K562 (cell line): Measurements from ENCODE around the gene EEFSEC. TPM values are rescaled to one million over a fixed set of nuclear protein-coding genes. Genes with fewer than 3 reads are reported as not detected.

Experiments
- ATAC-seq: fragments of 200-7000 bp; cut with Tn5 transposase; 3 replicates; pipeline ENCODE4 v1.9.1; 2020; ENCODE audit warnings: moderate library complexity
- BruUV-seq: library from RNA; stranded (reverse); fragments of 400-500 nt; replicated peaks from 2 replicates; lab custom pipeline; 2021; lab: Mats Ljungman, UMichigan
- CTCF ChIA-PET: fragments of 300-600 bp; formaldehyde crosslinking; extraction: SDS; loops from one replicate; lab custom pipeline; 2021; ENCODE audit warnings: low intra/inter-chr PET ratio; lab: Yijun Ruan, JAX
- POLR2A ChIA-PET: fragments of 300-600, 350-650 bp; sonication (Branson Sonifier 250); formaldehyde crosslinking; extraction: SDS; loops from one replicate; lab custom pipeline; 2021; ENCODE audit warnings: antibody characterized with exemption, inconsistent platforms; lab: Yijun Ruan, JAX
- DNase-seq, 4 experiments: peaks; one replicate each; pipeline versions ENCODE4 v3.0.0 to v3.0.0-alpha.2; 2011 to 2018; ENCODE audit warnings: low spot score in 3 of 4, mixed read lengths in 3 of 4; ENCODE audit errors: extremely low read depth in 1 of 4
- FAIRE-seq: peaks from 2 replicates; lab custom pipeline; 2011; peaks lifted over from hg19 to GRCh38; lab: Jason Lieb, UNC
- H2AFZ ChIP-seq: 2 replicates; pipeline ENCODE4 v1.6.0; 2011; ENCODE audit warnings: low read depth, low read length, control low read depth, inconsistent platforms
- H3K27ac ChIP-seq: fragments of 200-600 bp; 3 replicates; pipeline ENCODE4 v1.8.0; 2011; ENCODE audit warnings: low read depth, mild to moderate bottlenecking, control low read depth, inconsistent platforms, low read length, moderate library complexity, mixed read lengths; ENCODE audit errors: extremely low read depth
- H3K27me3 ChIP-seq, 2 experiments: fragments of 300-600 bp in 1 of 2; 2 replicates in 1 of 2; 3 replicates in 1 of 2; pipeline versions ENCODE4 v1.6.0 to v1.8.0; 2011; ENCODE audit warnings: inconsistent platforms in 2 of 2, low read length in 2 of 2, mild to moderate bottlenecking in 1 of 2, mixed read lengths in 1 of 2, moderate library complexity in 1 of 2; ENCODE audit not compliant: control insufficient read depth in 2 of 2, insufficient read depth in 2 of 2
- H3K36me3 ChIP-seq: fragments of 300-600 bp; 3 replicates; pipeline ENCODE4 v1.8.0; 2011; ENCODE audit warnings: mild to moderate bottlenecking, low read length, inconsistent platforms; ENCODE audit not compliant: control insufficient read depth, insufficient read depth
- H3K4me1 ChIP-seq, 2 experiments: fragments of 200-600 bp in 1 of 2; replicated peaks in 1 of 2; 2 replicates in 1 of 2; 3 replicates in 1 of 2; pipeline versions ENCODE4 v1.5.1 to v1.8.0; 2011; ENCODE audit warnings: inconsistent platforms in 2 of 2, low read length in 2 of 2, mild to moderate bottlenecking in 1 of 2, mixed read lengths in 1 of 2, moderate library complexity in 1 of 2; ENCODE audit not compliant: control insufficient read depth in 2 of 2, insufficient read depth in 2 of 2
- H3K4me2 ChIP-seq: 2 replicates; pipeline ENCODE4 v1.6.1; 2011; ENCODE audit warnings: low read length, control low read depth, inconsistent platforms, mixed read lengths; ENCODE audit not compliant: insufficient read depth
- H3K4me3 ChIP-seq: fragments of 200-600 bp; sonication (generic), shearing (Covaris generic); 2 replicates; pipeline ENCODE4 v1.5.1; 2016; ENCODE audit warnings: control low read depth, inconsistent platforms
- H3K79me2 ChIP-seq: fragments of 200-600 bp; 3 replicates; pipeline ENCODE4 v1.8.0; 2011; ENCODE audit warnings: low read length, inconsistent platforms; ENCODE audit not compliant: control insufficient read depth, insufficient read depth
- H3K9ac ChIP-seq, 2 experiments: 2 replicates each; pipeline versions ENCODE4 v1.6.0 to v1.6.1; 2011; ENCODE audit warnings: low read depth in 2 of 2, low read length in 2 of 2, control low read depth in 1 of 2, inconsistent platforms in 1 of 2, mild to moderate bottlenecking in 1 of 2, mixed read lengths in 1 of 2; ENCODE audit not compliant: insufficient read depth in 1 of 2
- H3K9me1 ChIP-seq: one replicate; pipeline ENCODE4 v1.6.0; 2011; ENCODE audit warnings: inconsistent platforms, mild to moderate bottlenecking, low read length, moderate library complexity; ENCODE audit not compliant: control insufficient read depth, insufficient read depth
- H3K9me3 ChIP-seq: replicated peaks from 2 replicates; pipeline ENCODE4 v1.5.1; 2011; ENCODE audit warnings: low read depth, low read length, inconsistent platforms; ENCODE audit not compliant: control insufficient read depth, insufficient read depth
- H4K20me1 ChIP-seq: replicated peaks from 2 replicates; pipeline ENCODE4 v1.6.1; 2011; ENCODE audit warnings: low read length, inconsistent platforms, mixed read lengths; ENCODE audit not compliant: control insufficient read depth, insufficient read depth
- CBX8 ChIP-seq: fragments of 200-600 bp; sonication (generic); IDR thresholded peaks from 2 replicates; pipeline ENCODE4 v1.6.1; 2012; ENCODE audit warnings: borderline replicate concordance, mixed run types, low read depth, mild to moderate bottlenecking, moderate library complexity, mixed read lengths, low read length, control low read depth, inconsistent platforms; ENCODE audit not compliant: poor library complexity, severe bottlenecking; ENCODE audit errors: extremely low read depth
- E2F4 ChIP-seq: sonication (generic); formaldehyde crosslinking; IDR thresholded peaks from 2 replicates; pipeline ENCODE4 v1.8.0; 2022; ENCODE audit warnings: mild to moderate bottlenecking, low read depth, missing genetic modification reagents
- E2F6 ChIP-seq, 2 experiments: IDR thresholded peaks; 2 replicates each; pipeline ENCODE4 v1.6.1; 2011; ENCODE audit warnings: borderline replicate concordance in 1 of 2, control low read depth in 1 of 2, low read depth in 1 of 2, low read length in 1 of 2, mild to moderate bottlenecking in 1 of 2, mixed read lengths in 1 of 2, moderate library complexity in 1 of 2; ENCODE audit not compliant: insufficient read depth in 1 of 2, insufficient read length in 1 of 2, poor library complexity in 1 of 2, severe bottlenecking in 1 of 2; ENCODE audit errors: extremely low read depth in 1 of 2
- GATAD2A ChIP-seq: fragments of 450-650 bp; IDR thresholded peaks from 2 replicates; pipeline ENCODE4 v1.6.1; 2017
- HCFC1 ChIP-seq: IDR thresholded peaks from 2 replicates; pipeline ENCODE4 v1.6.1; 2012; ENCODE audit warnings: low read depth, low read length, improper control_type of control experiment
- HDAC8 ChIP-seq: fragments of 450-650 bp; IDR thresholded peaks from 2 replicates; pipeline ENCODE4 v1.6.1; 2016; ENCODE audit warnings: mild to moderate bottlenecking, missing genetic modification characterization, moderate library complexity, missing compliant biosample characterization
- IFI16 ChIP-seq: fragments of 250-450 bp; sonication (Bioruptor Pico); IDR thresholded peaks from 2 replicates; pipeline ENCODE4 v2.1.2; 2022; ENCODE audit warnings: mild to moderate bottlenecking, inconsistent platforms
- ILK ChIP-seq: fragments of 450-650 bp; IDR thresholded peaks from 2 replicates; pipeline ENCODE4 v1.6.1; 2016; ENCODE audit warnings: missing genetic modification characterization, low read depth, mild to moderate bottlenecking, missing compliant biosample characterization, moderate library complexity, borderline replicate concordance
- KAT7 ChIP-seq: sonication (generic); formaldehyde crosslinking; IDR thresholded peaks from 2 replicates; pipeline ENCODE4 v1.8.0; 2022; ENCODE audit warnings: missing genetic modification reagents, mild to moderate bottlenecking, borderline replicate concordance
- KLF13 ChIP-seq: fragments of 450-650 bp; IDR thresholded peaks from 2 replicates; pipeline ENCODE4 v1.6.1; 2016; ENCODE audit warnings: missing genetic modification characterization, low read depth, mild to moderate bottlenecking, missing compliant biosample characterization, moderate library complexity, borderline replicate concordance
- MLLT1 ChIP-seq, 2 experiments: fragments of 450-650 bp; IDR thresholded peaks; 2 replicates each; pipeline ENCODE4 v1.6.1; 2016
- MTA3 ChIP-seq: fragments of 450-650 bp; formaldehyde crosslinking; IDR thresholded peaks from 2 replicates; pipeline ENCODE4 v1.6.1; 2017; ENCODE audit warnings: mild to moderate bottlenecking, borderline replicate concordance
- PRPF4 ChIP-seq: fragments of 200-400 bp; formaldehyde crosslinking; IDR thresholded peaks from one replicate; pipeline ENCODE4 v1.6.1; 2017; ENCODE audit warnings: low read length, low read depth, mild to moderate bottlenecking; ENCODE audit not compliant: insufficient read depth, poor library complexity, severe bottlenecking
- ZFX ChIP-seq: sonication (generic); formaldehyde crosslinking; IDR thresholded peaks from 2 replicates; pipeline ENCODE4 v1.8.0; 2022; ENCODE audit warnings: mild to moderate bottlenecking, missing genetic modification reagents, moderate library complexity
- ZNF217 ChIP-seq: sonication (generic); formaldehyde crosslinking; IDR thresholded peaks from 2 replicates; pipeline ENCODE4 v1.8.0; 2022; ENCODE audit warnings: mild to moderate bottlenecking, missing genetic modification reagents
- ZNF57 ChIP-seq: fragments of 450-650 bp; formaldehyde crosslinking; IDR thresholded peaks from 2 replicates; pipeline ENCODE4 v1.4.0; 2020; ENCODE audit warnings: mild to moderate bottlenecking, moderate library complexity
- ZNF644 ChIP-seq: fragments of 200-800 bp; sonication (Bioruptor generic); IDR thresholded peaks from 2 replicates; pipeline ENCODE4 v1.6.1; 2016; ENCODE audit warnings: low read depth, missing genetic modification characterization, missing compliant biosample characterization
- WGBS: fragments of 100-300 bp; shearing (Covaris generic); methylation state at CpG from one replicate; pipeline ENCODE4 v1.1.6; 2016; ENCODE audit warnings: low coverage, mixed read lengths; ENCODE audit not compliant: insufficient coverage; ENCODE audit errors: missing lambda C conversion rate; 5-methylcytosine and 5-hydroxymethylcytosine counted together
- in situ Hi-C: fragments of 300-500 bp; cut with MboI; formaldehyde crosslinking; loops from 4 replicates; pipeline ENCODE4 v1.15.0; 2018; ENCODE audit warnings: inconsistent platforms, mixed read lengths
- intact Hi-C: fragments of 100-400 bp; cut with micrococcal nuclease; formaldehyde crosslinking; loops from 2 replicates; pipeline ENCODE4 v1.14.2; 2022
- polyA plus RNA-seq, 8 experiments: library from polyadenylated mRNA; depleted of rRNA in 4 of 8; stranded (reverse) in 5 of 8; unstranded in 3 of 8; fragments of >200 nt; fragmentation: Nextera tagmentation in 2 of 8; fragmentation: Illumina TruSeq in 1 of 8; extraction: Ambion mirVana in 2 of 8; extraction: Trizol in 1 of 8; gene quantifications; 2 replicates each; pipeline versions ENCODE4 v1.2.1 to v1.2.3, GENCODE V29; 2011 to 2014; ENCODE audit warnings: inconsistent platforms in 1 of 8, missing spikeins in 1 of 8
- total RNA-seq, 7 experiments: library from RNA; depleted of rRNA in 6 of 7; stranded (reverse); fragments of >200 nt in 6 of 7; fragmentation: Illumina TruSeq in 2 of 7; extraction: Trizol in 2 of 7; gene quantifications; 2 replicates each; pipeline versions ENCODE4 v1.2.1 to v1.2.3, GENCODE V29; 2011 to 2021; ENCODE audit warnings: low replicate concordance in 1 of 7

Gene EEFSEC
- total and polyA plus RNA-seq, 9 of the 15 experiments (the other 6 are each of a cell fraction or from before 2014, with no cell fraction given): 0.35 to 11.8 (median 7.7) TPM

GRCh38 chr3:128452678-128453275, 299.5 kb downstream of the EEFSEC start:
- BruUV-seq: no TSS peak
- POLR2A ChIA-PET: interaction anchor here (0.7 kb wide), 1 partner anchor 13 kb away, joined by 3 read pairs; no protein-coding TSS in a partner anchor
- Histone ChIP-seq H3K4me1 (peaks cover 6 to 40% of the 10 kb centered on the region in 2 experiments; a peak in 3 of 5 replicates), H4K20me1 (no peaks in the 10 kb centered on the region), H3K79me2 (no peaks in the 10 kb centered on the region), H3K9me3 (no peaks in the 10 kb centered on the region), H3K9ac (no peak overlapping the region; a peak in 1 of 4 replicates), H3K9me1 (no peaks in the 10 kb centered on the region), H3K27ac (no peak overlapping the region), H3K27me3 (no peaks in the 10 kb centered on the region; a peak in 3 of 5 replicates), H3K4me2 (no peak overlapping the region), H3K4me3 (no peak overlapping the region), H2AFZ (no peak overlapping the region), H3K36me3 (no peaks in the 10 kb centered on the region)
- intact Hi-C loops: no loop called here
- 38% methylated on average over 18 of the region's 21 CpGs for whole genome bisulfite sequencing
- FAIRE-seq (no peak), ATAC-seq (no peak), DNase-seq (no peak)
- in situ Hi-C loops: no loop called here
- CTCF ChIA-PET: no interaction called here
- TF ChIP-seq KAT7 (CRISPR knock-in tag): no peak
- no peak for TF ChIP-seq E2F6 (IDR thresholded peaks at IDR 0.05; ENCODE audit: borderline replicate concordance in 1 of 2, extremely low read depth in 1 of 2, insufficient read depth in 1 of 2, insufficient read length in 1 of 2, low read depth in 1 of 2, low read length in 1 of 2, poor library complexity in 1 of 2, severe bottlenecking in 1 of 2)
- no peak for TF ChIP-seq CBX8
- no peak for TF ChIP-seq IFI16
- TF ChIP-seq GATAD2A: no peak
- no peak for TF ChIP-seq ZNF57 (CRISPR knock-in tag)
- no peak for TF ChIP-seq MTA3
- no peak for TF ChIP-seq ZNF644 (tag)
- TF ChIP-seq MLLT1 (IDR thresholded peaks at IDR 0.05): no peak
- no peak for TF ChIP-seq KLF13
- TF ChIP-seq ZNF217 (CRISPR knock-in tag): no peak
- TF ChIP-seq HDAC8 (tag): no peak
- no peak for TF ChIP-seq ILK
- no peak for TF ChIP-seq E2F4
- TF ChIP-seq PRPF4: no peak
- TF ChIP-seq ZFX: no peak
- no peak for TF ChIP-seq HCFC1
